CD4-positive, alpha-beta T cell (primary cell): Measurements from ENCODE around the gene SLC23A2. TPM values are rescaled to one million over a fixed set of nuclear protein-coding genes. Genes with fewer than 3 reads are reported as not detected.
"Not testable (repeated sequence)": the region's sequence is repeated elsewhere in the genome, so short reads cannot be mapped to it uniquely, and the experiment has no call there.

Source experiments
- ATAC-seq: fragments of 200-7000 bp; cut with Tn5 transposase; one replicate; pipeline ENCODE4 v1.10.0; 2022; ENCODE audit warnings: mild to moderate bottlenecking; ENCODE audit not compliant: poor library complexity
- CTCF ChIA-PET: fragments of 350-600 bp; sonication (Branson Sonifier 250); formaldehyde crosslinking; loops from one replicate; lab custom pipeline; 2021; ENCODE audit warnings: antibody characterized with exemption, inconsistent platforms; lab: Charles Lee
- POLR2A ChIA-PET: fragments of 350-600 bp; sonication (Branson Sonifier 250); formaldehyde crosslinking; loops from one replicate; lab custom pipeline; 2021; ENCODE audit warnings: antibody characterized with exemption, inconsistent platforms; lab: Charles Lee
- DNase-seq, 14 experiments: peaks; one replicate each; pipeline ENCODE4 v3.0.0-alpha.2; 2013 to 2020; ENCODE audit warnings: mixed read lengths in 2 of 14
- H3K27ac ChIP-seq, 2 donors: one replicate each; pipeline versions ENCODE4 v1.5.1 to v1.7.0; 2013; ENCODE audit warnings: low read length in 2 of 2, low read depth in 1 of 2, mild to moderate bottlenecking in 1 of 2
- H3K27me3 ChIP-seq, 2 experiments: 1 replicate in 1 of 2; 2 replicates in 1 of 2; pipeline versions ENCODE4 v1.6.1 to v1.7.0; 2013; ENCODE audit warnings: low read length in 2 of 2, control low read depth in 1 of 2, mild to moderate bottlenecking in 1 of 2, moderate library complexity in 1 of 2; ENCODE audit not compliant: insufficient read depth in 2 of 2, control insufficient read depth in 1 of 2
- H3K36me3 ChIP-seq: one replicate; pipeline ENCODE4 v1.6.1; 2013; ENCODE audit warnings: low read length, control low read depth; ENCODE audit not compliant: insufficient read depth
- H3K4me1 ChIP-seq: one replicate; pipeline ENCODE4 v1.6.1; 2013; ENCODE audit warnings: low read length, control low read depth; ENCODE audit not compliant: insufficient read depth
- H3K4me3 ChIP-seq: one replicate; pipeline ENCODE4 v1.5.1; 2013; ENCODE audit warnings: mild to moderate bottlenecking, low read length, moderate library complexity
- H3K9me3 ChIP-seq, 2 experiments: 1 replicate in 1 of 2; 2 replicates in 1 of 2; pipeline versions ENCODE4 v1.6.1 to v1.7.0; 2013; ENCODE audit warnings: low read length in 2 of 2, mild to moderate bottlenecking in 2 of 2, control low read depth in 1 of 2, moderate library complexity in 1 of 2; ENCODE audit not compliant: control insufficient read depth in 1 of 2, insufficient read depth in 1 of 2
- H3K27ac Mint-ChIP-seq: one replicate; pipeline ENCODE4 v1.8.0; 2020; ENCODE audit warnings: mixed read lengths
- H3K27me3 Mint-ChIP-seq: one replicate; pipeline ENCODE4 v1.8.0; 2021; ENCODE audit warnings: mixed read lengths
- H3K36me3 Mint-ChIP-seq: one replicate; pipeline ENCODE4 v1.8.0; 2021; ENCODE audit warnings: low read depth, mixed read lengths
- H3K4me1 Mint-ChIP-seq: one replicate; pipeline ENCODE4 v1.8.0; 2021; ENCODE audit warnings: low read depth, mixed read lengths
- H3K4me3 Mint-ChIP-seq: one replicate; pipeline ENCODE4 v1.8.0; 2020; ENCODE audit warnings: mild to moderate bottlenecking, mixed read lengths
- H3K9me3 Mint-ChIP-seq: one replicate; pipeline ENCODE4 v1.8.0; 2020; ENCODE audit warnings: mixed read lengths
- intact Hi-C, 2 experiments: fragments of 100-400 bp; cut with DNase I in 1 of 2; cut with micrococcal nuclease in 1 of 2; formaldehyde crosslinking; loops; one replicate each; pipeline versions ENCODE4 v1.15.1 to v1.9.0; 2023 to 2025; cut with DNase I, micrococcal nuclease
- total RNA-seq, 174 experiments: library from RNA in 2 of 174; stranded (reverse) in 2 of 174; gene quantifications; one replicate each; pipeline ENCODE4 v1.2.3 and lab custom pipeline; 2021 to 2026
- TF ChIP-seq, protein P1 (sequence below): fragments of 200-600 bp; IDR thresholded peaks from one replicate; pipeline ENCODE4 v1.8.0; 2022; ENCODE audit warnings: antibody characterized with exemption, mild to moderate bottlenecking

Gene SLC23A2
- total RNA-seq, 2 experiments from 2014 or later = 22.8 to 23.0 TPM

DNA sequence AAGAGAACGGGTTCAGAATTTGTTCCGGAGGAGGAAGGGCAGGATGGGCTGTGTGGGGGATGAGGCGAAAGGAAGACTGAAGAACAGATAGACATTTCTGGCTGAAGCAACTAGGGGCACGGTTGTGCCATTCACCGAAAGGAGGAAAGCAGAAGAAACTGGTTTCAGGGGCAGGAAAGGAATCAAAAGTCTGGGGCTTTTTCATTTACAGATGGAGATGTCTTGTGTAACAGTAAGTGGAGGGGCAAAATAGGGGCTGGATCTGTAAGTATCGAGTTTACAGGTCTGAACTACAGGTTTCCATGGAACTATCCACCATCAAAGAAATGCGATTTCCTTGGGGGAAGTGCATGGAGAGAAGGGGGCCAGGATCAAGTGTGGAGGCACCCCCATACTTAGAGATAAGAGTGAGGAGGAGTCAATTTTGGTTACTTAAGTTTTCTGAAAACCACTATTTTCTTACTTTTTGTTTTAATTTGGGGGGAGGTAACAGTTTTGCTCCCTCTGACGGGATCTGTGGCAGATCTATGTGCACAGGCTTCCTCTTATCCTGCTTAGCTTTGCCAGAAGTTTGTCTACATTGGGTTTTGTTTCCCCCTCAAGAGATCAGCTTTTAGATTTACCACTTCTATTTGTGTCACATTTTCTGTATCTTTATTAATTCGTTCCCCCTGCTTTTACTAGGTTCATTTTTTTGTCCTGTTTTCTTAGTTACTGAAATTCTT lies 120.1 kb downstream of the SLC23A2 start:
- Histone ChIP-seq H3K27ac (no peak overlapping the region), H3K27me3 (no peaks in the 10 kb centered on the region), H3K36me3 (peaks cover 46% of the 10 kb centered on the region), H3K4me1 (no peaks in the 10 kb centered on the region), H3K9me3 (no peaks in the 10 kb centered on the region), H3K4me3 (no peak overlapping the region)
- H3K4me1 Mint-ChIP-seq = no peaks in the 10 kb centered on the region
- ChIA-PET POLR2A (no interaction called here), CTCF (no interaction called here)
- intact Hi-C loops = no loop called here
- H3K36me3 Mint-ChIP-seq = peaks cover 86% of the 10 kb centered on the region
- no peaks in the 10 kb centered on the region for H3K9me3 Mint-ChIP-seq
- H3K27me3 Mint-ChIP-seq = no peaks in the 10 kb centered on the region
- TF ChIP-seq, protein P1, sequence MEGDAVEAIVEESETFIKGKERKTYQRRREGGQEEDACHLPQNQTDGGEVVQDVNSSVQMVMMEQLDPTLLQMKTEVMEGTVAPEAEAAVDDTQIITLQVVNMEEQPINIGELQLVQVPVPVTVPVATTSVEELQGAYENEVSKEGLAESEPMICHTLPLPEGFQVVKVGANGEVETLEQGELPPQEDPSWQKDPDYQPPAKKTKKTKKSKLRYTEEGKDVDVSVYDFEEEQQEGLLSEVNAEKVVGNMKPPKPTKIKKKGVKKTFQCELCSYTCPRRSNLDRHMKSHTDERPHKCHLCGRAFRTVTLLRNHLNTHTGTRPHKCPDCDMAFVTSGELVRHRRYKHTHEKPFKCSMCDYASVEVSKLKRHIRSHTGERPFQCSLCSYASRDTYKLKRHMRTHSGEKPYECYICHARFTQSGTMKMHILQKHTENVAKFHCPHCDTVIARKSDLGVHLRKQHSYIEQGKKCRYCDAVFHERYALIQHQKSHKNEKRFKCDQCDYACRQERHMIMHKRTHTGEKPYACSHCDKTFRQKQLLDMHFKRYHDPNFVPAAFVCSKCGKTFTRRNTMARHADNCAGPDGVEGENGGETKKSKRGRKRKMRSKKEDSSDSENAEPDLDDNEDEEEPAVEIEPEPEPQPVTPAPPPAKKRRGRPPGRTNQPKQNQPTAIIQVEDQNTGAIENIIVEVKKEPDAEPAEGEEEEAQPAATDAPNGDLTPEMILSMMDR = no peak
- no peak for ATAC-seq
- no peak for DNase-seq
- H3K27ac Mint-ChIP-seq = no peak overlapping the region
- no peak overlapping the region for H3K4me3 Mint-ChIP-seq

DNA sequence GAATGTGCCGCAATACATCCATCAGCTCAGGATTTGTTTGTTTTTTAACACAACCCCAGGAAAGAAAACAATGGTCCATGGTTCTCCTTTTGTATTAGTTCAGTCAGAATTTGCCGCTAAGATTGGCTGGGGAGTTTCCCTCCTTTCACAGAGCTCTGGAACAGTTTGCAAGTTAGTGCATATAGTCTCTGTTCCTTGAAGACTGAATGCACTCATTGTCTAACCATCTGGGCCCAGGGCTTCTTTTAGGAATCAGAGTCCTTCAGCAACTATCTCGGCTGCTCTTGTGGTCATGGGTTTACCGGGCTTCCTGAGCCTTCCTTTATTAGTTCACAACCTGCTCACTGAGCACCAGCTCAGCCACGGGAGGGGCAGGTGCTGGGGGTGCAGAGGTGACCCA lies 121.3 kb downstream of the SLC23A2 start:
- Mint-ChIP-seq H3K4me3 (no peak overlapping the region), H3K27me3 (no peaks in the 10 kb centered on the region), H3K36me3 (peaks cover 85% of the 10 kb centered on the region), H3K9me3 (no peaks in the 10 kb centered on the region), H3K27ac (peak overlapping the region; percentile 20), H3K4me1 (no peaks in the 10 kb centered on the region)
- Histone ChIP-seq H3K4me3 (no peak overlapping the region), H3K36me3 (peaks cover 54% of the 10 kb centered on the region), H3K4me1 (no peaks in the 10 kb centered on the region), H3K27ac (no peak overlapping the region), H3K9me3 (no peaks in the 10 kb centered on the region), H3K27me3 (no peaks in the 10 kb centered on the region)
- ChIA-PET POLR2A (no interaction called here), CTCF (no interaction called here)
- intact Hi-C loops = no loop called here
- TF ChIP-seq, protein P1 = no peak
- DNase-seq = no peak
- ATAC-seq = no peak

DNA sequence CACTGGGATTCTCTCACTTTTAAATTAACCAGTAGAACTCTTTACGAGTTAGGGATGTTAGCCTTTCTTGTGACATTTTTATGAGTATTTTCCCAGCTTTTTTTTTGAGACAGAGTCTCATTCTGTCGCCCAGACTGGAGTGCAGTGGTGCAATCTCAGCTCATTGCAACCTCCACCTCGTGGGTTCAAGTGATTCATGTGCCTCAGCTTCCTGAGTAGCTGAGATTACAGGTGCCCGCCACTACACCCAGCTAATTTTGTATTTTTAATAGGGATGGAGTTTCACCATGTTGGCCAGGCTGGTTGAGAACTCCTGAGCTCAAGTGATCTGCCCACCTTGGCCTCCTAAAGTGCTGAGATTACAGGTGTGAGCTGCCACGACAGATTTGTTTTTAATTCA lies 123.2 kb downstream of the SLC23A2 start:
- DNase-seq, H3K4me3 ChIP-seq, H3K27me3 Mint-ChIP-seq, H3K4me3 Mint-ChIP-seq, intact Hi-C loops, H3K27ac Mint-ChIP-seq, H3K4me1 Mint-ChIP-seq, H3K27me3 ChIP-seq, H3K4me1 ChIP-seq, H3K9me3 ChIP-seq, H3K9me3 Mint-ChIP-seq, H3K27ac ChIP-seq, ATAC-seq: not testable (repeated sequence)
- H3K36me3 ChIP-seq = peaks cover 56% of the 10 kb centered on the region
- peaks cover 87% of the 10 kb centered on the region for H3K36me3 Mint-ChIP-seq
- ChIA-PET POLR2A (interaction anchor here (1.0 kb wide), 1 partner anchor 64 kb away, joined by 3 read pairs; no protein-coding TSS in a partner anchor), CTCF (interaction anchor here (1.4 kb wide), 2 partner anchors 10 to 119 kb away, joined by 3 read pairs; no protein-coding TSS in a partner anchor)
